GM19438 (cell line): ENCODE data around the gene ZNF484.
"Not testable (repeated sequence)": the region's sequence is repeated elsewhere in the genome, so short reads cannot be mapped to it uniquely, and the experiment has no call there.

Experiments used
- ATAC-seq: cut with Tn5 transposase; IDR thresholded peaks from one replicate; pipeline ENCODE4 v1.9.1; 2021; ENCODE audit warnings: low read depth; ENCODE audit not compliant: unreplicated experiment

Gene ZNF484

GRCh38 chr9:92864152-92864551 lies 13.7 kb downstream of the ZNF484 start:
- ATAC-seq, result no peak

GRCh38 chr9:92860867-92861266 lies 17.0 kb downstream of the ZNF484 start:
- ATAC-seq, result no peak

- no peak for ATAC-seq
Observed at GRCh38 chr9:92857236-92857635, 20.6 kb downstream of the ZNF484 start.

GRCh38 chr9:92853716-92854115 lies 24.1 kb downstream of the ZNF484 start:
- no peak for ATAC-seq

- no peak for ATAC-seq
Observed at GRCh38 chr9:92850898-92851297, 26.9 kb downstream of the ZNF484 start.

- not testable (repeated sequence) for ATAC-seq
Observed at GRCh38 chr9:92848740-92849139, 29.1 kb downstream of the ZNF484 start.

GRCh38 chr9:92846662-92847145 lies 31.1 kb downstream of the ZNF484 start:
- no peak for ATAC-seq

- not testable (repeated sequence) for ATAC-seq
Observed at GRCh38 chr9:92838411-92838810, 39.4 kb downstream of the ZNF484 start.

GRCh38 chr9:92837191-92837590 lies 40.6 kb downstream of the ZNF484 start:
- no peak for ATAC-seq

- no peak for ATAC-seq
Observed at GRCh38 chr9:92829420-92829819, 48.4 kb downstream of the ZNF484 start.

GRCh38 chr9:92825065-92825464 lies 52.8 kb downstream of the ZNF484 start:
- ATAC-seq, result not testable (repeated sequence)

GRCh38 chr9:92820964-92821363 lies 56.9 kb downstream of the ZNF484 start:
- ATAC-seq, result no peak

GRCh38 chr9:92819898-92820297 lies 57.9 kb downstream of the ZNF484 start:
- not testable (repeated sequence) for ATAC-seq

- not testable (repeated sequence) for ATAC-seq
Observed at GRCh38 chr9:92809629-92810326, 68.1 kb downstream of the ZNF484 start.

GRCh38 chr9:92808726-92809451 lies 68.9 kb downstream of the ZNF484 start:
- ATAC-seq, result no peak

GRCh38 chr9:92807757-92808725 lies 69.8 kb downstream of the ZNF484 start:
- no peak for ATAC-seq

GRCh38 chr9:92807031-92807756 lies 70.6 kb downstream of the ZNF484 start:
- no peak for ATAC-seq

GRCh38 chr9:92804727-92805126 lies 73.1 kb downstream of the ZNF484 start:
- no peak for ATAC-seq

- no peak for ATAC-seq
Observed at GRCh38 chr9:92798358-92798757, 79.5 kb downstream of the ZNF484 start.

GRCh38 chr9:92796337-92796804 lies 81.5 kb downstream of the ZNF484 start:
- ATAC-seq, result not testable (repeated sequence)
